LNCaP clone FGC (cell line): ENCODE measurements around the gene IL17RE.
A peak's percentile ranks its signal among the peaks of the same experiment; 100 is the strongest.
"Not testable (repeated sequence)": the region's sequence is repeated elsewhere in the genome, so short reads cannot be mapped to it uniquely, and the experiment has no call there.

Experiments
- DNase-seq: peaks from one replicate; pipeline ENCODE4 v3.0.0-alpha.2; 2011; ENCODE audit warnings: low read depth
- H3K4me3 ChIP-seq: 2 replicates; pipeline ENCODE4 v1.5.1; 2011; ENCODE audit warnings: mild to moderate bottlenecking, low read depth, low read length, control low read depth
- TF ChIP-seq, protein P1 (sequence below): IDR thresholded peaks from 2 replicates; pipeline ENCODE4 v1.5.1; 2012; ENCODE audit warnings: mild to moderate bottlenecking; ENCODE audit not compliant: control insufficient read depth, insufficient read depth; ENCODE audit errors: extremely low read depth

IL17RE gene

GRCh38 chr3:9890249-9891071 lies 12.2 kb upstream of the IL17RE start, which contains the start of gene JAGN1:
Gene JAGN1 (plus strand): TSS chr3:9890610. CDS start chr3:9890723, 113 bp downstream.
- TF ChIP-seq, protein P1, sequence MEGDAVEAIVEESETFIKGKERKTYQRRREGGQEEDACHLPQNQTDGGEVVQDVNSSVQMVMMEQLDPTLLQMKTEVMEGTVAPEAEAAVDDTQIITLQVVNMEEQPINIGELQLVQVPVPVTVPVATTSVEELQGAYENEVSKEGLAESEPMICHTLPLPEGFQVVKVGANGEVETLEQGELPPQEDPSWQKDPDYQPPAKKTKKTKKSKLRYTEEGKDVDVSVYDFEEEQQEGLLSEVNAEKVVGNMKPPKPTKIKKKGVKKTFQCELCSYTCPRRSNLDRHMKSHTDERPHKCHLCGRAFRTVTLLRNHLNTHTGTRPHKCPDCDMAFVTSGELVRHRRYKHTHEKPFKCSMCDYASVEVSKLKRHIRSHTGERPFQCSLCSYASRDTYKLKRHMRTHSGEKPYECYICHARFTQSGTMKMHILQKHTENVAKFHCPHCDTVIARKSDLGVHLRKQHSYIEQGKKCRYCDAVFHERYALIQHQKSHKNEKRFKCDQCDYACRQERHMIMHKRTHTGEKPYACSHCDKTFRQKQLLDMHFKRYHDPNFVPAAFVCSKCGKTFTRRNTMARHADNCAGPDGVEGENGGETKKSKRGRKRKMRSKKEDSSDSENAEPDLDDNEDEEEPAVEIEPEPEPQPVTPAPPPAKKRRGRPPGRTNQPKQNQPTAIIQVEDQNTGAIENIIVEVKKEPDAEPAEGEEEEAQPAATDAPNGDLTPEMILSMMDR = no peak; the same call in 1 of the 2 replicates
- peak within 1 kb of the TSS; percentile 84 for H3K4me3 ChIP-seq
- DNase-seq = no peak

GRCh38 chr3:9891072-9891622 lies 11.5 kb upstream of the IL17RE start:
- DNase-seq = no peak
- peak overlapping the region; percentile 84 for H3K4me3 ChIP-seq
- TF ChIP-seq, protein P1 = no peak

DNA sequence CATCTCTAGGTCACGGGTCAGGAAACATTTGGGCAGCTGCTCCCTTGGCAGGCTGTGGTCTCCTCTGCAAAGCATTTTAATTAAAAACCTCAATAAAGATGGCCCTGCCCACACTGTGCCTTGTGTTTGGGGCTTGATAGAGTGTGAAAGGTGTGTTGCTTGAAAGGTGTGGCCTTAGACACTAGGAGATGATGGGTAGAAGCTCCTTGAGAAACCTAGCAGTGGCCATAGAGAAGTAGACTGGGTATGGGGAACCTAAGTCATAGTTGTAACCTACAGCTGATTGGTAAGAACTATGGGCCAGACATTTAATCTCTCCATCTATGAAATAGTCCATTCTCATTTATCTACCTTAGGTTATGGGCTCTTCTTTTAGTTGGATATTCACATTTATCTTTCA lies 8.9 kb upstream of the IL17RE start:
- no peak overlapping the region for H3K4me3 ChIP-seq
- TF ChIP-seq, protein P1 = no peak

DNA sequence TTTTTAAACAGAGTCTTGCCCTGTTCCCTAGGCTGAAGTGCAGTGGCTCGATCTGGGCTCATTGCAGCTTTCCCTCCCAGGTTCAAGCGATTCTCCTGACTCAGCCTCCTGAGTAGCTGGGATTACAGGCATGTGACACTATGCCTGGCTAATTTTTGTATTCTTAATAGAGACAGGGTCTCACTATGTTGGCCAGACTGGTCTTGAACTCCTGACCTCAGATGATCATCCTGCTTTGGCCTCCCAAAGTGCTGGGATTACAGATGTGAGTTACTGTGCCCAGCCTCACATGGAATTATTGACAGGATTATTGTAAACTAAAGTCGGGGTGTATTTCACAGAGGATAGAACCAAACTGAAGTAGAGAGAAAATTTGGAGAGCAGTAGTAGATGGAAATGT lies 6.9 kb upstream of the IL17RE start:
- DNase-seq, H3K4me3 ChIP-seq: not testable (repeated sequence)

More for the DNA sequence above, 8.9 kb upstream of the IL17RE start:
- no peak for DNase-seq

- not testable (repeated sequence) for H3K4me3 ChIP-seq, DNase-seq
These were observed 5.8 kb upstream of the IL17RE start for GRCh38 chr3:9896755-9897407.

DNA sequence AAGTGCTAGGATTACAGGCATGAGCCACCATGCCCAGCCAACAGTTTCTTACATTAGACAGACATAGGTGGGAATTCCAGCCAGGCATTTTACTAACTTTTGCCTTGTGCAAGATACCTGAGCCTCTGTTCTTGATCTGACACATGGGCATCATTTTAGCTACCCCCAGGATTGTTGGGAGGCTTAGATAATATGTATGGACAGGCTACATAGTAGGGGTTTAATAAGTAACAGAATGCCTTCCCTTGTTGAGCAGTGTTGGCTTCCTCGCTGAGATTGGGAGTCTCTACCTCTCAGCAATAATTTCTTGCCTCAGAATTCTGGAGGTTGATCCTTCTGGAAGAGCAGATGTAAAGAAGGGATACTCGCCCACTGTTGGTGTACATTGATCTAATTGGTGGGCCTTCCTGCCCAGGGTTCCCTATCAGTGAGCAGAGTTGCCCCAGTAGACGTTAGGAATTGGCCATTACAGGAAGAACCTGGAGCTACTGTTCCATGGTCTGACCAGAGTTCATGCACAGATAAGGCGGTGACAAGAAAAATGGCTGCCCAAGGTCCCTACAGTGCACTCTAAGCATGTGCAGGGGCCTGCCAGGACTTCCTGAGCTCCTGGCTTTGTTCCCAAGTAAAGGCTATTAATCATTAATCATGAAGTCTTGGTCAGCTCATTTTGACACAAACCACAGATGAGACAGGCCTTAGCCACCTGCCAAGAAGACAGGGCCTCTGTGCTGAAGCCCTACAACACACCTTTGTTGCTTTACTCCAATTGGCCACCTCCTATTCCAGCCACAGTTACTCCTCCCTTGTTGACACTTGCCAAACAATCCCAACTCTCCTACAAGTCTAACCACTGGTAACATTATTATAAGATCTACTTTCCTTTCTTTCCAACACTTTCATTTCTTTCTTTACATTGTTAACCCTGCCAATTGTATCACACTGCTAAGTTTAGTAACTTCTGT lies 5.0 kb upstream of the IL17RE start:
- TF ChIP-seq, protein P1 = no peak
- H3K4me3 ChIP-seq = no peak overlapping the region
- peak; percentile 95 for DNase-seq

DNA sequence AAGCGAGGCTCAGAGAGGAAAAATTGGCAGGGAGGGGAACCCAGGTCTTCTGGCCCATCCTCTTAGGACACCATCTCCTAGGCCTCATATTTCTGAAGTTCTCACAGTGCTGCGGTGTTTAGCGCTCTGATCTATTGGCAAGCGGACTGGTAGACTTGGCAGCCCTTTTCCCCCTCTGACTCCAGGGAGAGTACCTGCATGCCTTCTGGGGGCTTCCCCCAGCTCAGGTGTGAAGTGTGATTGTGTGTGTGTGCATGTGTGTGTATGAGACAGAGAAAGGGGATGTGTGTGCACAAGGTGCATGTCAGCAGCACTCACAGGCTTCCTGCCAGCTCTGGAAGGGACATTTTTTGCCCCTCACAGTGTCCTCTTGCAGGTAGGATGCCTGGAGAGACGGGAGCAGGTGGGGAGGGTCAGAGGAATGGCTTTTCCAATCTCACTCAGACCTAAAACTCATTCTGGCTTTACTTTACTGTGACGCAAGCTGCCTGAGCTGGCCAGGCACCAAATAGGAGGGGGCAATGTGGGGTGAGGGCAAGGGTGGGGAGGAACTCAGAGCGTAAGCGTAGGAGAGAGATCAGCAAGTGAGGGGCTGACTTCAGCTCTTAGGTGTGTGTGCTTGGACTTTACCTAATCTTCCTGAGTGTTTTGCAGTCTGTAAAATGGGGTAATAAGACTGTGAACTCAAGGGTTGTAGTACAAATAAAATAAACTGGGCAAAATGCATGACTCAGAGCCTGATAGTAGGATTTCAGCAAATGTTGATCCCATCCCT lies 4.0 kb upstream of the IL17RE start:
- no peak overlapping the region for H3K4me3 ChIP-seq
- DNase-seq = no peak
- TF ChIP-seq, protein P1 = no peak
